Measurements from ENCODE around the gene MRPL34.

The MRPL34 gene

GRCh38 chr19:17311455-17312188 lies 6.0 kb downstream of the MRPL34 start:
- DNase-seq = no peak

DNA sequence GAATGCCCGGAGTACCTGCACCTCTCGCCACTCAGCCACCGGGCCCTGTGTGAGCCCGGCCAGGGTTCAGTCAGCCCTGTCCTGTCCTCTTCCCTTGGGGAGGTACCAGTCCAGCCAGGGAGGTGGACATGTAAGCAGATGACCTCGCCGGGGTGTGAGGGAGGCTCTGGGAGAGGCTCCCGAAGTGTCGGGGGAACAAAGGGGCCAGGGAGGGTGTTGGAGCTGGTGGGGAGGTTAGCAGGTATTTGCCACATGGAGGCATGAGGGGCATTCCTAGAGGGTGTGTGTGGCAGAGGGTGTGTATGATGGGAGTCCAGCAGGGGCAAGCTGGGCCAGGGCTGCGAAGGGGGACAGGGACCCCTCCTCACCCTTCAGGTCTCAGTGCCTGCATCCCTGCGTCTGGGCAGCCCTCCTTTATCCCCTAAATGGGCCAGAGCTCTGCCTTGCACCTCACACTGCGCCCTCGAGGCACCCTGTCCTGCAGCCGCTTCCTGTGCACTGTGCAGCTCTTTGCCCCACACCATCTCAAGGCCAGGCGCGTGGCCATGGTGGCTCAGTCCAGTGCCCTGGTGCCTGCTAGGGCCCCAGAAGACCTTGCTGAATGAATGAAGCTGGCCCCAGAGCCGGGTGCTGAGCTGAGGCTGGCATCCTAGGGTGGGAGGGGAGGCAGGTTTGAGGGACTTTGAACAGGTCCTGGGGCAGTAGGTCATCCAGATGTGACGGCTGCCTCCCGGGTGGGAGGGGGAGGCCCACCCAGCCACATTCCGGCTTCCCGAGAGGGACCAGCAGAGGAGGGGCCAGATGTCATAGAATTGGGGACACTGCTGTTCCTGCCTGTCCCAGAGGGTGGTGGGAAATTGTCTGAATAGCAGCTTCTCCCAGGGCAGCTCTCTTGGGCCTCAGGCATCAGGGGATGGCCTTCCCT lies 6.8 kb downstream of the MRPL34 start:
- DNase-seq = no peak

- no peak for DNase-seq
Measured at GRCh38 chr19:17314007-17314593, 8.4 kb downstream of the MRPL34 start.

GRCh38 chr19:17318966-17319365 lies 13.3 kb downstream of the MRPL34 start:
- no peak for DNase-seq

- no peak for DNase-seq
Measured at GRCh38 chr19:17319473-17320238, 14.0 kb downstream of the MRPL34 start.

- DNase-seq = no peak
Measured at GRCh38 chr19:17320435-17320834, 14.8 kb downstream of the MRPL34 start.

GRCh38 chr19:17321655-17322489 lies 16.2 kb downstream of the MRPL34 start:
- no peak for DNase-seq

- no peak for DNase-seq
Measured at GRCh38 chr19:17322854-17323253, 17.2 kb downstream of the MRPL34 start.

- DNase-seq = no peak
Measured at GRCh38 chr19:17323300-17323963, 17.8 kb downstream of the MRPL34 start.

- peak; percentile 43 for DNase-seq
Measured at GRCh38 chr19:17323964-17324332, 18.3 kb downstream of the MRPL34 start.

- DNase-seq = no peak
Measured at GRCh38 chr19:17324357-17325114, 18.9 kb downstream of the MRPL34 start.

- no peak for DNase-seq
Measured at GRCh38 chr19:17325133-17325532, 19.5 kb downstream of the MRPL34 start.

DNA sequence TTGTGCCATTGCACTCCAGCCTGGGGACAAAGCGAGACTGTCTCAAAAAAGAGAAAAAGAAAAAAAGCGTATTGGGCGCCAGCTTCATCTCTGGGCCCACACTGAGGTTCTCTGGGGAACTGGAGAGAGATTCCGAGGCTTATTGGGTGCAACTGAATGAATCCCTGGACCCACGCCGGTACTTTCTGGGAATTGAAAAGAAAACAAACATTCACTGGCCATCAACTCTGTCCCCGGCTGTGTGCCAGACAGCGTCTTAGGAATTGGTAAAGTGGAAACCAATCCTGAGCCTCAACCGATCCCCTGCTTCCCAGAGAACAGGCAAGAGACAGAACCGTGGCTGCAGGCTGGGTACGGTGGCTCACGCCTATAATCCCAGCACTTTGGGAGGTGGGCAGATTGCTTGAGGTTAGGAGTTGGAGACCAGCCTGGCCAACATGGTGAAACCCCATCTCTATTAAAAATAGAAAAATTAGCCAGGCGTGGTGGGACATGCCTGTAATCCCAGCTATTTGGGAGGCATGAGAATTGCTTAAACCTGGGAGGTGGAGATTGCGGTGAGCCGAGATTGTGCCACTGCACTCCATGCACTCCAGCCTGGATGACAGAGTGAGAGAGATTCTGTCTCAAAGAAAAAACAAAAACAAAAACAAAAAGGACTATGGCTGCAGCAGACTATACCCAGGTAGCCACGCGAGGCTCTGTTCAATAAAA lies 20.4 kb downstream of the MRPL34 start:
- no peak for DNase-seq

GRCh38 chr19:17326595-17326966 lies 20.9 kb downstream of the MRPL34 start:
- DNase-seq = no peak

DNA sequence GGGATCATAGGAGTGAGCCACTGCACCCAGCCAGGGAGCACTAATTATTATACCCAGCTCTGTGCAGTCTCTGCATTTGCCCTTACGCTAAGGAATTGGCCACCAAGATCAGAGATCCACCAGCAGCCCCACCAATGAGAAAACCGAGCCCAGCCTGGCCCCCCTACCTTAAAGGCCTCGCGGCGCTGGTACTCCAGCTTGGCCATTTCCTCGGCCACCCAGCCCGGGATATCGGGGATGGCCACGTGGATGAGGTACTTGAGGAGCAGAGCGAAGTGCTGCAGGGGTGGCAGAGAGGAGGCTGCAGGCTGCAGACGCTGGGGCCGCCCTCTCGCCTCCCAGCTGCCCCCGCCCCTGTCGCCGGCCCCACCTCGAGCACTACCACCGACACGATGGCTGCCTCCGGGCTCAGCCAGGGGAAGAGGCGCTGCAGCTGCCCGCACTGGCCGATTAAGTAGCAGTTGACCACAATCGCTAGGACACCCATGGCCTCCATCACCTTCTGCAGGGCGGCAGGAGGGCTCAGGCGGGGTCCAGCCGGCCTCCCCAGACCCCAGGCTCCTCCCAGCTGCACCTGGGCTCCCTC lies 21.5 kb downstream of the MRPL34 start:
- no peak for DNase-seq

GRCh38 chr19:17327654-17328516 lies 22.2 kb downstream of the MRPL34 start:
- DNase-seq = peak; percentile 43

GRCh38 chr19:17328517-17329365 lies 23.1 kb downstream of the MRPL34 start:
- no peak for DNase-seq
